ENCODE data around the gene TUBA4A.

DNA sequence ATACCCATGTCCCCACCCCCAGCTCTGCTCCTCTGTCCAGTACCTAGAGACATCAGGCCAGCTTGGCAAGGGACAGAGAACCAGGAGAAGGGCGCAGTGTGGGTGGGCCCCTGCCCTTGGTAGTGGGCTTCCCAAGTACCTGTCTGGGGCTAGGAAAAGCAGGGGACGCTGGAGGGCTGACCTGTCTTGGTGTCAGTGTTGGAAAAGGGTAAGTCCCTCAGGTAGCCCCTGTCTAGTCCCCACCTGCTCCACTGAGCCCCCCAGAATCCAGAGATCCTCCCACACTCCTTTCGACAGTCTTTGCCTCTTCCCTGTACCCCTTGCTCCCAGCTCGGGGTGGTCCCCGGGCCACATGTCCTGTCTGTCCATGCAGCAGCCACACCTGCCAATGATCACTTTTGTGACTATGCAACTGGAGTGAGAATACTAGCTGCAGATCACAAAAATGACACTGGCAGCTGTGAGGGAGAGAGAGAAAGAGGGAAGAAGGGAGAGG lies 40.1 kb upstream of the TUBA4A start:
- TF ChIP-seq EZH2 (IDR thresholded peaks at IDR 0.05; ENCODE audit: insufficient read depth, low read length) (no peak), CTCF (IDR thresholded peaks at IDR 0.05; ENCODE audit: insufficient read depth, low read depth, low read length) (no peak)

Data from astrocyte (in vitro differentiated cells and primary cell).